Gastroesophageal sphincter (tissue), 3 donors: ENCODE data around the gene PLAGL2.

Source experiments
- CTCF ChIP-seq, 4 experiments: fragments of 200-600 bp in 2 of 4; fragments of 450-650 bp in 2 of 4; sonication (generic) in 1 of 4; IDR thresholded peaks; one replicate each; pipeline ENCODE4 v1.5.1; 2017 to 2019; ENCODE audit warnings: antibody characterized with exemption in 4 of 4, mild to moderate bottlenecking in 2 of 4, moderate library complexity in 2 of 4
- POLR2A ChIP-seq, 2 donors: fragments of 450-650 bp; IDR thresholded peaks; one replicate each; pipeline ENCODE4 v1.6.1; 2017; ENCODE audit warnings: antibody characterized with exemption in 2 of 2, mild to moderate bottlenecking in 2 of 2, moderate library complexity in 1 of 2
- POLR2AphosphoS5 ChIP-seq: sonication (generic); formaldehyde crosslinking; IDR thresholded peaks from one replicate; pipeline ENCODE4 v1.6.1; 2017; ENCODE audit warnings: antibody characterized with exemption

GRCh38 chr20:32237419-32237818 lies 29.9 kb upstream of the PLAGL2 start:
- TF ChIP-seq CTCF (IDR thresholded peaks at IDR 0.05) (no peak), POLR2A (IDR thresholded peaks at IDR 0.05) (no peak), POLR2AphosphoS5 (no peak)
